GM21390 (cell line): ENCODE results near the gene ZNF438.

Experiments used
- ATAC-seq: cut with Tn5 transposase; IDR thresholded peaks from one replicate; pipeline ENCODE4 v1.9.1; 2021; ENCODE audit not compliant: unreplicated experiment

ZNF438 gene

GRCh38 chr10:30885423-30885822 is 146.2 kb downstream of the ZNF438 start:
- no peak for ATAC-seq

DNA sequence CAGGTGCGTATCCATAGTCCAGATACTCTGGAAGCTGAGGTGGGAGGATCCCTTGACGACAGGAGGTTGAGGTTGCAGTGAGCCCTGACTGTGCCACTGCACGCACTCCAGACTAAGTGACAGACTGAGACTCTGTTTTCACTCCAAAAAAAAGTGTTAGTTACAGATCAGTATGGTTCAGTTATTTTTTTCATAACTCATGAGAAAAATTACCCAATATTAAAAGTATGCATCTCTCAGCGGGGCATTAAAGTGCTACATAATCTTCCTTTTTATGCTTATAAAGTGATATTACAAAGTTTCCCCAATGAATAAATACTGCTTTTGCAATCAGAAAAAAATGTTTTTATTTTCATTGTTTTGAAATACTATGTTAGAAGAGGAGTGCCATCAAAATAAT is 147.9 kb downstream of the ZNF438 start:
- ATAC-seq, result no peak

GRCh38 chr10:30883116-30883515 is 148.5 kb downstream of the ZNF438 start:
- ATAC-seq, result no peak

- ATAC-seq, result no peak
Observed at GRCh38 chr10:30882281-30882680, 149.4 kb downstream of the ZNF438 start.

DNA sequence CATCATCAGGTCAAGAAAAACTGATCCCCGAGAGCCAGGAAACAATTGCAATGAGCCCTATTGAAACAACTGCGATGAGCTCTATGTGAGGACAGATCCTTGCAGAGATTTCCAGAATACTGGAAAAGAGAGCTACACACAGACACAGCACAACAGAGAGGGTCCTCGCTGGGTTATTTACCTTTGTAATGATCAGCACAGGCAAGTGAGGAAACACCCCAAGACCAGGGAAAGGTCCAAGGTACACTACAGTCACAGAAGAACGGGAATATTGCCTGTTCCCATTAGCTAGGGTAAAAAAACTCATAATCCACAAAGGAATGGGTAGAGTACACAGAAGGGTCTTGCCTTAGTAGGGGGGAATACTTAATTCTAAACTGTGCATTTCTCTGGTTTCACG is 152.7 kb downstream of the ZNF438 start:
- ATAC-seq, result no peak

DNA sequence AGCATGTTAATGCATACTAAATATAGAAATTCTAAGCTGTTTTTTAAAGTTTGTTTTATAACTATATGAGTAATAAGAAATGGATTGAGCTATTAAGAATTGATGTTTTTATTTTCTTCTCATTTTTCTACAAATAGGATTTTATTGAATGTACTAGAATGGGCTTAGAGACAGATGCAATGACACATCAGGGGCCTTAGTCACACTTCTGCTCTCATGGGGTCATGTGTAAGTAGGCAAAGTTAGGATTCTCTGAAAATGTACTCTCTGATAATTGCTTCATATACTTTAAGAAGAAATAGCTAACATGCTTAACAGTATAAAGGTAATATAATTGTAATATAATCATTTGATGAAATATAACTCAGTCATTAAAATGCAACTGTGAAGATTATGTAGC is 154.6 kb downstream of the ZNF438 start:
- no peak for ATAC-seq

DNA sequence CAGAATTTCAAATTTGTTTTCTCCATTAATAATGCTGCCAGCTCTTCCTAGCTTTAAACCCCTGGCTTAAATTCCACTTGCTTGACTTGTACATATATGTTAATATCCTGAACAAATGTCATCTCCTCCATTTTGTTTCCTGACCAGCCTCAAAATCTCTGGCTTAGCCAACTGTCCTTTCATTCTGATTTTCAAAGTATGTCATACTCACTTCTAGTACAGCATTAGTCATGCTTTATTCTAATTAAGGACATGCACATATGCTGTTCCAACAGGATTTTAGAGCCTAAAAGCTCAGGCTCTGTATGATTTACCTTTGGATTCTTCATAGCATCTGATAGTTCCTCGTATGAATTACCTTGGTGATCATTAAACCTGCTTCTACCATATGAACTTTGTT is 158.3 kb downstream of the ZNF438 start:
- ATAC-seq, result no peak

DNA sequence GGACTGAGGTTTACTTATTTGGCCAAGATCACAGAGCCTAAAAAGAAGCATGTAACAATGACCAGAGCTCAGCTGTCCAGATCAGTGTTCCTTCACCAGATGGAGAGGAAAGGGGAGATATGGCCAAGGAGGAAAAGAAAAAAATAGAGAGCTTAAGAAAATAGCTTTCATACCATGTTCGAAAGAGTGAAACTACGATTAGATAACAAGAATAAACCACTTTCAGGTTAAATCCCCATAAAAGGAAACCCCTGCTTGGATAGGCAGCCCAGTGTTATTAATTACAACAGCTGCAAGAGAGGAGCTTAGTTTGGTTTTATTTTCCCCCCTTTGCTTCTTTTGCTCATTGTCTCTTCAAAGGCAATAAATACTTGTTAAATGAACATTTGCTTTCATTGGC is 160.8 kb downstream of the ZNF438 start:
- no peak for ATAC-seq

DNA sequence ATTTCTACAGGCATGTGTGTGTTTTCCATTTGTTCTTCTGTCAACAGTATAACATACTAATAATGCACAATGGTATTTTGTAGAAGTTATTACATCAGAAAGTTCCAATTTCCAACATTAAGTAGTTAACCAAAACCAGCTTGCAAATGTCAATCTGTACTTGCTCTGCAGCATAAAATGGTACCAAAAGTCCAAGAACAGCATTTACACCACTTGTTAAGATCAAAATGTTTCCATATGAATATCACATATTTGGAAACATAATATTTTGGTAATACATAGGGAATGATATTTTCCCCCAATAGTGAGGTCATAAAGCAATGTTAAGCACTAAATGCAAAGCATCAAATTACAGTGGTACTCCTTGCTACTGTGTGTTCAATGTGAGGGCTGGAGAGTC is 162.1 kb downstream of the ZNF438 start:
- ATAC-seq, result no peak

DNA sequence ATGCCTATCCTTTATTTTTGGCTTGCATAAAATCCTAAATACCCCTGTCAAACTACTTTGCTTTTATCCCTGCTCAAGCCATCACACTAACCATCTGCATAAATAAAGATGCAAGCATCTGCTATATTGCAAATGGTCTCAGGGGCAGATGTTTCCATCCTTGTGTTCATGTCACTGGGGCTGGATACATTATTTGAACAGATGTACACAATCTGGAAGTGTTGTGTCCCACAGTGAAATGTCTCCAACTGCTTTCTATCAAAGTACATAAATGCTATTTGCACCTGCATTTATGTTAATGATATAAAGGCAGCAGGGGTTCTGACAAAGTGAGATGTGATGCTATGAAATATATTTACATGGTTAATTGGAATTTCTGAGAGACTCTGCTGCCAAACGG is 163.1 kb downstream of the ZNF438 start:
- no peak for ATAC-seq

- ATAC-seq, result no peak
Observed at GRCh38 chr10:30866896-30867295, 164.8 kb downstream of the ZNF438 start.

GRCh38 chr10:30865141-30865926 is 166.3 kb downstream of the ZNF438 start:
- ATAC-seq, result no peak

DNA sequence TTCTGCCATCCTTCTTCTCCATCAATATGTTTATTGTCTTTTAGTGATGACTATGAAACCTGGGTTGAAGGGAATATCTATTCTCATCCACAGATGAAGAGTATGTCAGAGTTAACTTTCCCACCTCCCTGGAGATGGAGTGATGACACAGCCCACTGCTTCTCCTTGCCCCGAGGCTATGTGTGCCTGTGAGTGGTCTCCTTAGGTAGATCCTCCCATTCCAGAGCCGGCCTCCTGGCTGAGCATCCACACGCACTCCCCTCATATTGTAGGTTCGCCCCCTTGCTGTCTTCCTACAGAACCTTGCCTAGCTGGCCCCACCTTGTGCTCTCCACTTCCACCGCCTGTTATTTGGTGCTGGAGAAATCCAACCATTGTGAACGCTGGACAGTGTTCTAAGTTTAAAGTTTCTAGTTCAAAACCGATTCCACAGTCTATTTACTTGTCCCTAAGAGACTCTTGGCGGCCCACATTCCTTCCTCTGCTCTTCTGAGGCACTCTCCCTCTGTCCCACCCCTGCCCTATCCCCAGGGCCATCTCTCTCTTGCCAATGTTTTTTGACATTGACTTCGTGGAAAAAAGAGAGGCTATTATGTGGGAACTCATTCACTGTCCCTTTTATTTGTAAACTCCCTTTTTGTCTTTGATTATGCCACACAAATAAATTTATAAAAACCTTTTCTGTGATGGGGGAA is 168.0 kb downstream of the ZNF438 start:
- ATAC-seq, result no peak

- ATAC-seq, result no peak
Observed at GRCh38 chr10:30862486-30862885, 169.2 kb downstream of the ZNF438 start.

DNA sequence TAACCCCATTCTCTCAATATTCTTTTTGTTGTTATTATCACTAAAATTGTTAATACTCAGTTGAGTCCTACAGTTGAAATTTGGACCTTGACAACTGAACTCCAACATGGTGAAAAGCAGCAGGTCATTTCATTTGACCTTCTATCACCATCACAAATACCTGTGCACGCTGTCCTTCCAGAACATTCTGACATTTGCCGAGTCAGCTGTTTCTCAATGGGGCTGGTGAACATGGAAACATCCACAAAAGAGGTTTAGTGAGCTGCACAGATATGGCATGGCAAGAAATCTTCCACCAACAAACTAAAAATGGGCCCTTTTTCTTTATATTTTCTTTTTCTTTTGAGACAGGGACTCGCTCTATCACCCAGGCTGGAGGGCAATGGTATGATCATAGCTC is 169.7 kb downstream of the ZNF438 start:
- no peak for ATAC-seq

DNA sequence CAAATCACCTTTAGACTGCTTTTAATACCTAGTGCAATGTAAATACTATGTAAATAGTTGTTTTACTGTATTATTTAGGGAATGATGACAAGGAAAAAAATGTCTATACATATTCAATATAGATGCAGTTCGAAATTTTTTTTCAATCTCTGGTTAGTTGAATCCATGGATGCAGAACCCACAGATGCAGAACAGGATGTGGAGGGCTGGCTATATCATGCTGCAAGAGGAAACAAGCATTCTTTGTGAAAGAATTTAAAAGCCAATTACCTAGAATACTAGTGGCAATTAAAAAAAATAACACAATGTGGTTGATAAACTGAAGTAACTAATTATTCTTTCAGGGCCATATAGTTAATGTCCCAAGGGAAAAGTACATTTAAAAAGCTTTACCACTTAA is 170.4 kb downstream of the ZNF438 start:
- ATAC-seq, result no peak

GRCh38 chr10:30858499-30858898 is 173.2 kb downstream of the ZNF438 start:
- ATAC-seq, result no peak

GRCh38 chr10:30857803-30858202 is 173.9 kb downstream of the ZNF438 start:
- ATAC-seq, result no peak

- no peak for ATAC-seq
Observed at GRCh38 chr10:30855131-30855530, 176.5 kb downstream of the ZNF438 start.

- no peak for ATAC-seq
Observed at GRCh38 chr10:30854656-30855055, 177.0 kb downstream of the ZNF438 start.

DNA sequence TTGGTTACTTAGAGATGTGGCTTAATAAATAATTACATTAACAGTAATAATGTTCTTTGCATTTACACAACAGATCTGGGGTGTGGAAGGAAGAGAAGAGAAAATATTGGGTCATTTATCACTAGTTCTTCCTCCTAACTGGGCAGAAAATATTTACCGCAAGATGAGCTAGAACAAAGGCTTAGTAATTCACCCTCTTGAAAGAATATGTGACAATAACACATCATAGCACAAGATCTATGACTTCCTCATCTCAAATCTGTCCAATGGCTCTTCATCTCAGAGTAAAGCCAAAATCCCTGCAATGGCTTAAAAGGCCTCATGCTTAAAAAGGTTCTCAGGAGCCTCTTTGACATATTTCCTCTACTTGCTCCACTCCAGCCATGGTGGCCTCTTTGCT is 178.6 kb downstream of the ZNF438 start:
- no peak for ATAC-seq

- no peak for ATAC-seq
Observed at GRCh38 chr10:30850776-30851175, 180.9 kb downstream of the ZNF438 start.
